ENCODE data around the gene LYSMD1.

DNA sequence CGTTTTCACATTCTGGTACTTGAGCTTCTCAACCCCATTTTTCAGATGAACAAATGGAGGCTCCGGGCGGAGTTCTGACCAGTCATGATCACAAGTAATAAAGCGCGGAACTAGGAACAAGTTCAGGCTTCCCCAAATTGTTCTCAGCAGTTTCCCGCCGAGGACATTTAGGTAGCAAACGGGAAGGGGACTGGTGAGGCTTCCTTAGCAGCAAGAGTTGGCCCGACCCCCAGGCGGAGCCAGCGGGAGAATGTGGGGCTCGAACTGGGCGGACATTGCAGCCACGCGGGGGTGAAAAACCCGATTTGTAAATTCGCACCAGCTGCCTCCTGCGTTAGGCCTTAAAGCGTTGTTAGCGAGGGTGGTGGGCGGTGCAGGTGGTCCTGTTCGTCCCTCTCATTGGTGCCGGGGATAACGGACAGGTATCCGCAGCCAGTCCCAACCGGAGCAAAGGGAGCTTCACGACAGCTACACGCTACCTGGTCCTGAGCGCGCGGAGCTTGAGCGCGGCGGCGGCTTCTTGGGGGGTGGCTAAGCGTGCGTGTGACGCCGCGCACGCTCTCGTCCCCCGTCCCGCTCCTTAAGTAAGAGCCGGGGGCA, 34.6 kb downstream of the LYSMD1 start:
- TF ChIP-seq, protein P1, sequence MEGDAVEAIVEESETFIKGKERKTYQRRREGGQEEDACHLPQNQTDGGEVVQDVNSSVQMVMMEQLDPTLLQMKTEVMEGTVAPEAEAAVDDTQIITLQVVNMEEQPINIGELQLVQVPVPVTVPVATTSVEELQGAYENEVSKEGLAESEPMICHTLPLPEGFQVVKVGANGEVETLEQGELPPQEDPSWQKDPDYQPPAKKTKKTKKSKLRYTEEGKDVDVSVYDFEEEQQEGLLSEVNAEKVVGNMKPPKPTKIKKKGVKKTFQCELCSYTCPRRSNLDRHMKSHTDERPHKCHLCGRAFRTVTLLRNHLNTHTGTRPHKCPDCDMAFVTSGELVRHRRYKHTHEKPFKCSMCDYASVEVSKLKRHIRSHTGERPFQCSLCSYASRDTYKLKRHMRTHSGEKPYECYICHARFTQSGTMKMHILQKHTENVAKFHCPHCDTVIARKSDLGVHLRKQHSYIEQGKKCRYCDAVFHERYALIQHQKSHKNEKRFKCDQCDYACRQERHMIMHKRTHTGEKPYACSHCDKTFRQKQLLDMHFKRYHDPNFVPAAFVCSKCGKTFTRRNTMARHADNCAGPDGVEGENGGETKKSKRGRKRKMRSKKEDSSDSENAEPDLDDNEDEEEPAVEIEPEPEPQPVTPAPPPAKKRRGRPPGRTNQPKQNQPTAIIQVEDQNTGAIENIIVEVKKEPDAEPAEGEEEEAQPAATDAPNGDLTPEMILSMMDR (IDR thresholded peaks at IDR 0.05), result no peak
- TF ChIP-seq POLR2AphosphoS5 (IDR thresholded peaks at IDR 0.05; ENCODE audit: low read depth, low read length), result no peak

All from Panc1 (cell line).